K562 (cell line): ENCODE measurements around the gene CYB5R4. TPM values are rescaled to one million over a fixed set of nuclear protein-coding genes. Genes with fewer than 3 reads are reported as not detected.

Experiments
- ATF3 ChIP-seq, 2 experiments: fragments of 450-650 bp in 1 of 2; sonication (generic) in 1 of 2; formaldehyde crosslinking in 1 of 2; IDR thresholded peaks in 1 of 2; conservative IDR thresholded peaks in 1 of 2; 2 replicates each; pipeline versions ENCODE4 v1.6.1 to v1.8.1; 2016 to 2023; ENCODE audit warnings: mild to moderate bottlenecking in 2 of 2, moderate library complexity in 2 of 2, inconsistent platforms in 1 of 2, missing genetic modification reagents in 1 of 2
- CHD1 ChIP-seq: fragments of 200-600 bp; sonication (generic); IDR thresholded peaks from one replicate; pipeline ENCODE4 v1.6.1; 2012; ENCODE audit warnings: mild to moderate bottlenecking, moderate library complexity, low read length, inconsistent platforms
- E2F5 ChIP-seq: sonication (generic); formaldehyde crosslinking; IDR thresholded peaks from 2 replicates; pipeline ENCODE4 v1.8.0; 2022; ENCODE audit warnings: mild to moderate bottlenecking, missing genetic modification reagents
- ETS2 ChIP-seq: IDR thresholded peaks from 2 replicates; pipeline ENCODE4 v1.6.1; 2016; ENCODE audit warnings: borderline replicate concordance, missing genetic modification characterization, mild to moderate bottlenecking, moderate library complexity, missing compliant biosample characterization; ENCODE audit not compliant: poor library complexity, severe bottlenecking
- EZH2 ChIP-seq: IDR thresholded peaks from 2 replicates; pipeline ENCODE4 v1.6.1; 2012; ENCODE audit warnings: low read depth, mild to moderate bottlenecking, inconsistent platforms, low read length, borderline replicate concordance
- FOXJ2 ChIP-seq: fragments of 200-800 bp; sonication (Bioruptor generic); IDR thresholded peaks from 2 replicates; pipeline ENCODE4 v1.6.1; 2016; ENCODE audit warnings: missing genetic modification characterization, missing compliant biosample characterization
- FOXJ3 ChIP-seq: sonication (generic); formaldehyde crosslinking; IDR thresholded peaks from 2 replicates; pipeline ENCODE4 v1.4.0; 2020; ENCODE audit warnings: mild to moderate bottlenecking, missing genetic modification reagents
- HDAC2 ChIP-seq: fragments of 450-650 bp; IDR thresholded peaks from 2 replicates; pipeline ENCODE4 v1.6.1; 2016; ENCODE audit warnings: mild to moderate bottlenecking
- KLF13 ChIP-seq: fragments of 450-650 bp; IDR thresholded peaks from 2 replicates; pipeline ENCODE4 v1.6.1; 2016; ENCODE audit warnings: missing genetic modification characterization, low read depth, mild to moderate bottlenecking, missing compliant biosample characterization, moderate library complexity, borderline replicate concordance
- MAFG ChIP-seq: fragments of 450-650 bp; conservative IDR thresholded peaks from 2 replicates; pipeline ENCODE4 v1.6.1; 2016; ENCODE audit warnings: missing genetic modification characterization, missing compliant biosample characterization
- MCM7 ChIP-seq, 2 experiments: fragments of 450-650 bp; IDR thresholded peaks; 2 replicates each; pipeline ENCODE4 v1.6.1; 2016 to 2018
- POLR3G ChIP-seq: IDR thresholded peaks from 2 replicates; pipeline ENCODE4 v1.6.1; 2011; ENCODE audit not compliant: insufficient read length, insufficient replicate concordance; ENCODE audit errors: extremely low read depth
- PREB ChIP-seq: sonication (generic); formaldehyde crosslinking; IDR thresholded peaks from 2 replicates; pipeline ENCODE4 v1.8.1; 2023; ENCODE audit warnings: mild to moderate bottlenecking, missing genetic modification reagents
- SMARCA5 ChIP-seq: fragments of 450-650 bp; IDR thresholded peaks from 2 replicates; pipeline ENCODE4 v1.6.1; 2016
- U2AF1 ChIP-seq: fragments of 200-400 bp; formaldehyde crosslinking; optimal IDR thresholded peaks from 2 replicates; pipeline ENCODE3; 2017; ENCODE audit warnings: mild to moderate bottlenecking, low read depth, low read length, moderate library complexity
- VEZF1 ChIP-seq: fragments of 200-800 bp; sonication (Bioruptor generic); IDR thresholded peaks from 2 replicates; pipeline ENCODE4 v1.6.1; 2017; ENCODE audit warnings: missing genetic modification characterization, missing compliant biosample characterization
- WHSC1 ChIP-seq: IDR thresholded peaks from one replicate; pipeline ENCODE4 v1.6.1; 2012; ENCODE audit warnings: low read length, control low read depth, inconsistent platforms
- ZBTB1 ChIP-seq: sonication (generic); formaldehyde crosslinking; IDR thresholded peaks from 2 replicates; pipeline ENCODE4 v1.8.1; 2023; ENCODE audit warnings: missing genetic modification reagents, low read depth, mild to moderate bottlenecking, borderline replicate concordance
- ZBTB43 ChIP-seq: sonication (generic); formaldehyde crosslinking; IDR thresholded peaks from 2 replicates; pipeline ENCODE4 v1.8.0; 2023; ENCODE audit warnings: mild to moderate bottlenecking, missing genetic modification reagents
- ZNF165 ChIP-seq: fragments of 250-450 bp; sonication (Bioruptor Pico); IDR thresholded peaks from 2 replicates; pipeline ENCODE4 v1.4.0; 2020; ENCODE audit warnings: borderline replicate concordance
- ZNF561 ChIP-seq: fragments of 450-650 bp; formaldehyde crosslinking; conservative IDR thresholded peaks from 2 replicates; pipeline ENCODE4 v1.4.0; 2020; ENCODE audit warnings: mild to moderate bottlenecking, moderate library complexity
- polyA plus RNA-seq, 8 experiments: library from polyadenylated mRNA; depleted of rRNA in 4 of 8; stranded (reverse) in 5 of 8; unstranded in 3 of 8; fragments of >200 nt; fragmentation: Nextera tagmentation in 2 of 8; fragmentation: Illumina TruSeq in 1 of 8; extraction: Ambion mirVana in 2 of 8; extraction: Trizol in 1 of 8; gene quantifications; 2 replicates each; pipeline versions ENCODE4 v1.2.1 to v1.2.3, GENCODE V29; 2011 to 2014; ENCODE audit warnings: inconsistent platforms in 1 of 8, missing spikeins in 1 of 8
- total RNA-seq, 7 experiments: library from RNA; depleted of rRNA in 6 of 7; stranded (reverse); fragments of >200 nt in 6 of 7; fragmentation: Illumina TruSeq in 2 of 7; extraction: Trizol in 2 of 7; gene quantifications; 2 replicates each; pipeline versions ENCODE4 v1.2.1 to v1.2.3, GENCODE V29; 2011 to 2021; ENCODE audit warnings: low replicate concordance in 1 of 7

The CYB5R4 gene
- total and polyA plus RNA-seq, 9 of the 15 experiments (the other 6 are each of a cell fraction or from before 2014, with no cell fraction given) = 5.9 to 23.1 (median 19.0) TPM

- 0 out of 2 replicates have a peak, but pooled peaks have one; percentile 39 for TF ChIP-seq SMARCA5
- no peak for TF ChIP-seq ATF3 (IDR thresholded peaks at IDR 0.05)
- peak; percentile 78 for TF ChIP-seq ATF3 (CRISPR knock-in tag; conservative IDR thresholded peaks at IDR 0.05)
- no peak for TF ChIP-seq WHSC1
- TF ChIP-seq POLR3G = no peak
- peak; percentile 98 for TF ChIP-seq HDAC2
- no peak for TF ChIP-seq EZH2
- no peak for TF ChIP-seq PREB (CRISPR knock-in tag)
- TF ChIP-seq ZBTB43 (CRISPR knock-in tag) = peak; percentile 91; the same call in 1 of the 2 replicates
- TF ChIP-seq U2AF1 = no peak
- TF ChIP-seq FOXJ3 (CRISPR knock-in tag) = peak; percentile 79
- TF ChIP-seq KLF13 (tag) = 0 out of 2 replicates have a peak, but pooled peaks have one; percentile 39
- peak; percentile 80 for TF ChIP-seq VEZF1 (CRISPR knock-in tag)
- TF ChIP-seq ZNF165 (CRISPR knock-in tag) = peak; percentile 88; the same call in 1 of the 2 replicates
- TF ChIP-seq E2F5 (CRISPR knock-in tag) = peak; percentile 98
- no peak for TF ChIP-seq MCM7 (IDR thresholded peaks at IDR 0.05)
- no peak for TF ChIP-seq CHD1
- TF ChIP-seq ZNF561 (CRISPR knock-in tag) = no peak
- TF ChIP-seq MAFG (tag) = 0 out of 2 replicates have a peak, but pooled peaks have one; percentile 20
- TF ChIP-seq ZBTB1 (CRISPR knock-in tag) = peak; percentile 73
- TF ChIP-seq FOXJ2 (tag) = peak; percentile 90
- TF ChIP-seq ETS2 (tag) = no peak
These were observed at the start of gene CYB5R4 (continued) for GRCh38 chr6:83859410-83860358.
